Suprapubic skin (tissue), 4 donors: Measurements from ENCODE around the gene DHRS9.

Source experiments
- EP300 ChIP-seq: sonication (generic); formaldehyde crosslinking; IDR thresholded peaks from one replicate; pipeline ENCODE4 v1.6.1; 2017; ENCODE audit warnings: antibody characterized with exemption
- POLR2A ChIP-seq, 2 donors: fragments of 450-650 bp; IDR thresholded peaks; one replicate each; pipeline ENCODE4 v1.6.1; 2017; ENCODE audit warnings: antibody characterized with exemption in 2 of 2, mild to moderate bottlenecking in 2 of 2, moderate library complexity in 2 of 2
- POLR2AphosphoS5 ChIP-seq, 3 donors: sonication (generic); formaldehyde crosslinking; IDR thresholded peaks; one replicate each; pipeline ENCODE4 v1.6.1; 2017; ENCODE audit warnings: antibody characterized with exemption in 3 of 3
- TF ChIP-seq, protein P1 (sequence below), 2 donors: fragments of 200-600 bp in 1 of 2; fragments of 450-650 bp in 1 of 2; sonication (generic) in 1 of 2; IDR thresholded peaks; one replicate each; pipeline ENCODE4 v1.5.1; 2016 to 2019; ENCODE audit warnings: antibody characterized with exemption in 2 of 2, mild to moderate bottlenecking in 1 of 2, moderate library complexity in 1 of 2

DNA sequence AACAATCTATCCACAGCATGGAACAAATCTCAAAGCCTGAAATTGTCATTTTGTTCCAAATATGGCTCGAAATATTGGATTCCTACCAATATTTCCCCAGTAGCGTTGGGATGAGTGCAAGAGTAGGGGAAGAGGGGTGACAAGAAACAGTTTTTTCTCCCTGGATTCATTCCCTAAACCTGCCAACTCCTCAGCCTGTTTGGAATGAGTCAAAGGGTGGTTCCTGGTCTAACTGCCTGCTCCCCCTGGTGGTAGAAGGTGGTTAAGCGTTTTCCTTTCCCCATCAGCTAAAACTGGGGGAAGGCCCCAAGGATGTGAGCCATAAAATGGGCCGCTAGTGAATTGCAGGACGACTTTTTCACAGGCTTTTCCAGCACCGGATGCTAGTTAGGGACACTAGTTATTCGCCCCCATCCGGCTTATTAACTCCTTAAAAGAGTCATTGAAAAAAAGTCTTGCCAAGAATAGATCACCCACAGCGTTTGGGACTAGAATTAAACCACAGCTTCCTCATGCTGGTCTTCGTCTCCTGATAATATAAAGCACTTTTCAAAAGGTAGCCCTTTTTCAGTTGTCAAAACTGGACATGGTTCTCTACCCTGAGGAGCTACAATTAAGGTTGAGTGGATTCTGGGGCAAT, 72.5 kb downstream of the DHRS9 start:
- TF ChIP-seq POLR2A (IDR thresholded peaks at IDR 0.05) = no peak
- TF ChIP-seq, protein P1, sequence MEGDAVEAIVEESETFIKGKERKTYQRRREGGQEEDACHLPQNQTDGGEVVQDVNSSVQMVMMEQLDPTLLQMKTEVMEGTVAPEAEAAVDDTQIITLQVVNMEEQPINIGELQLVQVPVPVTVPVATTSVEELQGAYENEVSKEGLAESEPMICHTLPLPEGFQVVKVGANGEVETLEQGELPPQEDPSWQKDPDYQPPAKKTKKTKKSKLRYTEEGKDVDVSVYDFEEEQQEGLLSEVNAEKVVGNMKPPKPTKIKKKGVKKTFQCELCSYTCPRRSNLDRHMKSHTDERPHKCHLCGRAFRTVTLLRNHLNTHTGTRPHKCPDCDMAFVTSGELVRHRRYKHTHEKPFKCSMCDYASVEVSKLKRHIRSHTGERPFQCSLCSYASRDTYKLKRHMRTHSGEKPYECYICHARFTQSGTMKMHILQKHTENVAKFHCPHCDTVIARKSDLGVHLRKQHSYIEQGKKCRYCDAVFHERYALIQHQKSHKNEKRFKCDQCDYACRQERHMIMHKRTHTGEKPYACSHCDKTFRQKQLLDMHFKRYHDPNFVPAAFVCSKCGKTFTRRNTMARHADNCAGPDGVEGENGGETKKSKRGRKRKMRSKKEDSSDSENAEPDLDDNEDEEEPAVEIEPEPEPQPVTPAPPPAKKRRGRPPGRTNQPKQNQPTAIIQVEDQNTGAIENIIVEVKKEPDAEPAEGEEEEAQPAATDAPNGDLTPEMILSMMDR (IDR thresholded peaks at IDR 0.05) = peak; percentile 38 to 73
- no peak for TF ChIP-seq EP300
- TF ChIP-seq POLR2AphosphoS5 (IDR thresholded peaks at IDR 0.05) = no peak
